Natural killer cell treated with Interleukin-12 subunit alpha and Interleukin-12 subunit beta and Interleukin-15 and Interleukin-18, amount 100 ng/mL, for 72 hours (primary cell): Measurements from ENCODE around the gene DEFB112. TPM values are rescaled to one million over a fixed set of nuclear protein-coding genes. Genes with fewer than 3 reads are reported as not detected.

Source experiments
- ATAC-seq, 2 donors: fragments of 150-1000 bp; cut with Tn5 transposase in 1 of 2; sonication (Bioruptor Pico), chemical (Tn5 transposase) in 1 of 2; 2 replicates each; pipeline ENCODE4 v1.10.0; 2021
- DNase-seq: peaks from one replicate; pipeline ENCODE4 v3.0.0; 2022; ENCODE audit warnings: low spot score
- H3K27ac Mint-ChIP-seq, 2 donors: 1 replicate in 1 of 2; 2 replicates in 1 of 2; pipeline ENCODE4 v1.8.0; 2022; ENCODE audit warnings: mixed read lengths in 2 of 2, mild to moderate bottlenecking in 1 of 2, moderate library complexity in 1 of 2
- H3K27me3 Mint-ChIP-seq, 2 donors: 1 replicate in 1 of 2; 2 replicates in 1 of 2; pipeline ENCODE4 v1.8.0; 2022; ENCODE audit warnings: mixed read lengths in 2 of 2
- H3K36me3 Mint-ChIP-seq: one replicate; pipeline ENCODE4 v1.8.0; 2022; ENCODE audit warnings: mixed read lengths
- H3K4me1 Mint-ChIP-seq, 2 donors: 1 replicate in 1 of 2; 2 replicates in 1 of 2; pipeline ENCODE4 v1.8.0; 2022; ENCODE audit warnings: low read depth in 2 of 2, mixed read lengths in 2 of 2, mild to moderate bottlenecking in 1 of 2
- H3K4me3 Mint-ChIP-seq: one replicate; pipeline ENCODE4 v1.8.0; 2022; ENCODE audit warnings: mixed read lengths
- H3K9me3 Mint-ChIP-seq: 2 replicates; pipeline ENCODE4 v1.8.0; 2022; ENCODE audit warnings: mixed read lengths
- total RNA-seq, 2 donors: library from RNA; stranded (reverse); gene quantifications; one replicate each; pipeline ENCODE4 v1.2.3, GENCODE V29; 2022

Gene DEFB112
- total RNA-seq: not detected

GRCh38 chr6:50049829-50050228, at the start of gene DEFB112:
Gene DEFB112 (minus strand): TSS chr6:50049929. CDS start chr6:50049869, 60 bp downstream.
- ATAC-seq (no peak), DNase-seq (no peak)
- Mint-ChIP-seq H3K27me3 (no peaks in the 10 kb centered on the region), H3K9me3 (peaks cover 2% of the 10 kb centered on the region), H3K27ac (no peak within 1 kb of the TSS), H3K4me3 (no peak within 1 kb of the TSS), H3K36me3 (no peaks in the 10 kb centered on the region), H3K4me1 (no peaks in the 10 kb centered on the region)

GRCh38 chr6:50098641-50098993, 48.9 kb upstream of the DEFB112 start:
- Mint-ChIP-seq H3K36me3 (no peaks in the 10 kb centered on the region), H3K4me3 (no peak overlapping the region), H3K27ac (no peak overlapping the region), H3K9me3 (peaks cover 8% of the 10 kb centered on the region), H3K27me3 (no peaks in the 10 kb centered on the region), H3K4me1 (no peaks in the 10 kb centered on the region)
- ATAC-seq: no peak
- no peak for DNase-seq

GRCh38 chr6:50097966-50098640, 48.4 kb upstream of the DEFB112 start:
- no peaks in the 10 kb centered on the region for H3K27me3 Mint-ChIP-seq
- DNase-seq (no peak), ATAC-seq (no peak)
- H3K36me3 Mint-ChIP-seq: no peaks in the 10 kb centered on the region
- no peak overlapping the region for H3K4me3 Mint-ChIP-seq
- no peaks in the 10 kb centered on the region for H3K4me1 Mint-ChIP-seq
- H3K9me3 Mint-ChIP-seq: peaks cover 8% of the 10 kb centered on the region
- H3K27ac Mint-ChIP-seq: no peak overlapping the region

- no peaks in the 10 kb centered on the region for H3K9me3 Mint-ChIP-seq
- DNase-seq (no peak), ATAC-seq (no peak)
- no peak overlapping the region for H3K27ac Mint-ChIP-seq
- H3K4me3 Mint-ChIP-seq: no peak overlapping the region
- H3K27me3 Mint-ChIP-seq: no peaks in the 10 kb centered on the region
- no peaks in the 10 kb centered on the region for H3K4me1 Mint-ChIP-seq
- no peaks in the 10 kb centered on the region for H3K36me3 Mint-ChIP-seq
Measured at GRCh38 chr6:50096296-50096695, 46.6 kb upstream of the DEFB112 start.

- H3K27me3 Mint-ChIP-seq: no peaks in the 10 kb centered on the region
- H3K36me3 Mint-ChIP-seq: no peaks in the 10 kb centered on the region
- no peaks in the 10 kb centered on the region for H3K4me1 Mint-ChIP-seq
Measured at GRCh38 chr6:50093938-50094272, 44.2 kb upstream of the DEFB112 start.

GRCh38 chr6:50093116-50093937, 43.6 kb upstream of the DEFB112 start:
- ATAC-seq (no peak), DNase-seq (no peak)
- H3K9me3 Mint-ChIP-seq: peaks cover 9% of the 10 kb centered on the region
- H3K4me3 Mint-ChIP-seq: no peak overlapping the region
- no peaks in the 10 kb centered on the region for H3K36me3 Mint-ChIP-seq
- no peaks in the 10 kb centered on the region for H3K4me1 Mint-ChIP-seq
- no peak overlapping the region for H3K27ac Mint-ChIP-seq
- no peaks in the 10 kb centered on the region for H3K27me3 Mint-ChIP-seq

More at GRCh38 chr6:50093938-50094272, 44.2 kb upstream of the DEFB112 start:
- no peak for DNase-seq
- Mint-ChIP-seq H3K9me3 (peaks cover 9% of the 10 kb centered on the region), H3K27ac (no peak overlapping the region), H3K4me3 (no peak overlapping the region)
- no peak for ATAC-seq

GRCh38 chr6:50091641-50092040, 41.9 kb upstream of the DEFB112 start:
- Mint-ChIP-seq H3K27ac (no peak overlapping the region), H3K36me3 (no peaks in the 10 kb centered on the region), H3K27me3 (no peaks in the 10 kb centered on the region), H3K9me3 (peaks cover 13% of the 10 kb centered on the region), H3K4me1 (no peaks in the 10 kb centered on the region), H3K4me3 (no peak overlapping the region)
- no peak for DNase-seq
- ATAC-seq: no peak

- H3K27me3 Mint-ChIP-seq: no peaks in the 10 kb centered on the region
- peaks cover 13% of the 10 kb centered on the region for H3K9me3 Mint-ChIP-seq
- no peak overlapping the region for H3K4me3 Mint-ChIP-seq
- no peaks in the 10 kb centered on the region for H3K36me3 Mint-ChIP-seq
- ATAC-seq: no peak
- no peak for DNase-seq
- H3K27ac Mint-ChIP-seq: no peak overlapping the region
- H3K4me1 Mint-ChIP-seq: no peaks in the 10 kb centered on the region
Measured at GRCh38 chr6:50089911-50090310, 40.2 kb upstream of the DEFB112 start.

- Mint-ChIP-seq H3K9me3 (peaks cover 13% of the 10 kb centered on the region), H3K27ac (no peak overlapping the region), H3K36me3 (no peaks in the 10 kb centered on the region), H3K4me3 (no peak overlapping the region), H3K27me3 (no peaks in the 10 kb centered on the region), H3K4me1 (no peaks in the 10 kb centered on the region)
- DNase-seq (no peak), ATAC-seq (no peak)
Measured at GRCh38 chr6:50087231-50087954, 37.7 kb upstream of the DEFB112 start.

GRCh38 chr6:50077385-50077784, 27.7 kb upstream of the DEFB112 start:
- Mint-ChIP-seq H3K27me3 (no peaks in the 10 kb centered on the region), H3K4me3 (no peak overlapping the region), H3K4me1 (no peaks in the 10 kb centered on the region), H3K9me3 (peaks cover 16% of the 10 kb centered on the region), H3K27ac (no peak overlapping the region), H3K36me3 (no peaks in the 10 kb centered on the region)
- DNase-seq (no peak), ATAC-seq (no peak)

GRCh38 chr6:50076431-50076830, 26.7 kb upstream of the DEFB112 start:
- Mint-ChIP-seq H3K4me1 (no peaks in the 10 kb centered on the region), H3K9me3 (peaks cover 23% of the 10 kb centered on the region), H3K27ac (no peak overlapping the region), H3K27me3 (no peaks in the 10 kb centered on the region), H3K36me3 (no peaks in the 10 kb centered on the region), H3K4me3 (no peak overlapping the region)
- no peak for ATAC-seq
- no peak for DNase-seq

GRCh38 chr6:50071921-50072320, 22.2 kb upstream of the DEFB112 start:
- Mint-ChIP-seq H3K36me3 (no peaks in the 10 kb centered on the region), H3K9me3 (peaks cover 15% of the 10 kb centered on the region), H3K27me3 (no peaks in the 10 kb centered on the region), H3K4me1 (no peaks in the 10 kb centered on the region), H3K4me3 (no peak overlapping the region), H3K27ac (no peak overlapping the region)
- no peak for DNase-seq
- ATAC-seq: no peak

- H3K4me3 Mint-ChIP-seq: no peak overlapping the region
- no peaks in the 10 kb centered on the region for H3K27me3 Mint-ChIP-seq
- no peak overlapping the region for H3K27ac Mint-ChIP-seq
- DNase-seq (no peak), ATAC-seq (no peak)
- H3K4me1 Mint-ChIP-seq: no peaks in the 10 kb centered on the region
- H3K36me3 Mint-ChIP-seq: no peaks in the 10 kb centered on the region
- peaks cover 9% of the 10 kb centered on the region for H3K9me3 Mint-ChIP-seq
Measured at GRCh38 chr6:50070101-50070500, 20.4 kb upstream of the DEFB112 start.

GRCh38 chr6:50062051-50062450, 12.3 kb upstream of the DEFB112 start:
- H3K9me3 Mint-ChIP-seq: peaks cover 3% of the 10 kb centered on the region
- no peak overlapping the region for H3K27ac Mint-ChIP-seq
- H3K27me3 Mint-ChIP-seq: no peaks in the 10 kb centered on the region

More at GRCh38 chr6:50062051-50062450, 12.3 kb upstream of the DEFB112 start:
- Mint-ChIP-seq H3K36me3 (no peaks in the 10 kb centered on the region), H3K4me1 (no peaks in the 10 kb centered on the region), H3K4me3 (no peak overlapping the region)
- ATAC-seq: no peak
- DNase-seq: no peak
